HS-27A (cell line): ENCODE results near the gene MTA2.
"Not testable (repeated sequence)": the region's sequence is repeated elsewhere in the genome, so short reads cannot be mapped to it uniquely, and the experiment has no call there.

Experiments
- DNase-seq: peaks from one replicate; pipeline ENCODE4 v3.0.0-alpha.2; 2012; ENCODE audit warnings: low read depth, missing footprints

MTA2 gene

DNA sequence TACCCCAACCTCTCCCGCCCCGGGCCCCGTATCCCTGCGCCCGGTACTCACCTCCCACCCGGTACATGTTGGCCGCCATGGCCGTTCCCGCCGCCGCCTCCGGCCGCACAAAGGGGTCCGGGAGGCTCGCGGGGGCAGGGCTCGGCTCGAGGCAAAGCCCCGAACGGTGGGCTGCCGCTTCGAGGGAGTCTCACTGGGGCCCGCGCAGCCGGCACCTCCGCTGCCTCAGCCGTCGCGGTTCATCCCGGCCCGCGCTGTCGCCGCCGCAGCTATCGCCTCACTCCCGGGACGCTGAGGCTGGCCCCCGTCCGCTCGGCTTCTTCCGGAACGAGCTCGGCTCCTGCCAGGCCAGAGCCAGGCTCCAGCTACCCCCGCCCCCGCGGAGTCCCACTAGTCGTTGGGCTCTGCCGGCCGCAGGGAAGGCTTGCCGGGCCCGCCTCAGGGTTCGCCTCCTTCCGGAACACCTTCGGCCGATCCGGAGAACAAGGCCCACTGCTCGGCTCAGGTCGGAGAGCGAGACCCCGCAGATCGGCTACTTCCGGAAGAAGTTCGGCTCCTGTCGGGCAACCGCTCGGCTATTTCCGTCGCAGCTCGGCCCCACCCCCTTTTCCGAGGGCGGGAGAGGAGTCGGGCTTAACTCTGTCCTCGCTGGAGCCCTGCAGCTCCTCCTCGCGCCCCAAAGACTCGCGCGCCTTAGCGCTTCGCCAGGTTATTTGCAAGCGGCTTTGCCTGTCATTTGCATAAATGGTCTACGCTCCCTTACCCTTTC, at the start of gene MTA2:
TSS of gene MTA2 (minus strand) at position 494 of the 769 bp plus-strand sequence. CDS start at position 79, 415 bp downstream.
- DNase-seq: peak; percentile 96

DNA sequence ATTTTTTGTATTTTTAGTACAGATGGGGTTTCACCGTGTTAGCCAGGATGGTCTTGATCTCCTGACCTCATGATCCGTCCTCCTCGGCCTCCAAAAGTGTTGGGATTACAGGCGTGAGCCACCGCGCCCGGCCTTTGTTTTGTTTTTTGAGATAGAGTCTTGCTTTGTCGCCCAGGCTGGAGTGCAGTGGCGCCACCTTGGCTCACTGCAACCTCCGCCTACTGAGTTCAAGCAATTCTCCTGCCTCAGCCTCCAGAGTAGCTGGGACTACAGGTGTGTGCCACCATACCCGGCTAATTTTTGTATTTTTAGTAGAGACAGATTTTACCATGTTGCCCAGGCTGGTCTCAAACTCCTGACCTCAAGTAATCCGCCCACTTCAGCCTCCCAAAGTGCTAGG, 48.6 kb upstream of the MTA2 start:
- DNase-seq: not testable (repeated sequence)

DNA sequence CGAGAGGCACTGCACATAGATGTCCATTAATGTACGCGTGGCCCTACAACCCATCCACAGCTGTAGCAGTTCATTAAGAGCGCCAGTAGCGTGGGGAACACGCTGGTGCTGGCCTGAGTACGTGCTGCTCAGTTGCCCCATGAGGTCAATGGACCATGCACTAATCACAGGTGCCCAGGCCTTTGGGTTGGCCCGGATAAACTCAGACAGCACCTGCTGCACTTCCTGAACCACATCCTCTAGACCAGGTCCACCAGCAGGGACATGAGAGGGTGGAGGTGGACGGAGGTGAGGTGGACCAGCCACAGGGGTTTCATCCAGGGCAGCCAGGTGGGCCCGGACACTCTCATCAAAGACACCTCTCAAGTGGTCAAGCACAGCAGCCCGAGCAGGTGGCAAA, 47.8 kb upstream of the MTA2 start:
- DNase-seq: no peak

DNA sequence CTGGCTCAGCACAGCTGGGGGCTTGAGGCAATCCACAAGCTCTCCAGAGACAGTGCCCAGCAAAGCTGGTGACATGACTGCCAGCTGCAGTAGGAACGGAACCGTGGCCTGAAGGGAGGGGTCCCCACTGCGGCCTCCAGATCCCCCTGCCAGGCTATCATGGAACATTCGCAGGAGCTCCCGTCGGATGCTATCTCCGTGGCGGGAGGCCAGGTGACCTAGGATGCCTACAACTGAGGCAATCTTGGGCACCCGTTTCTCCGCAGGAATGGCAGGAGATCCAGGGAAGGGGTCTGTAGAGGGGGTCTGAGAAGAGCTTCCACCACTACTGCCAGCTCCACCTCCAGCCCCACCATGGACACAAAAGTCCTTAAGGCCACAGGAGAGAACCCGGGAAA, 47.3 kb upstream of the MTA2 start:
- no peak for DNase-seq

DNA sequence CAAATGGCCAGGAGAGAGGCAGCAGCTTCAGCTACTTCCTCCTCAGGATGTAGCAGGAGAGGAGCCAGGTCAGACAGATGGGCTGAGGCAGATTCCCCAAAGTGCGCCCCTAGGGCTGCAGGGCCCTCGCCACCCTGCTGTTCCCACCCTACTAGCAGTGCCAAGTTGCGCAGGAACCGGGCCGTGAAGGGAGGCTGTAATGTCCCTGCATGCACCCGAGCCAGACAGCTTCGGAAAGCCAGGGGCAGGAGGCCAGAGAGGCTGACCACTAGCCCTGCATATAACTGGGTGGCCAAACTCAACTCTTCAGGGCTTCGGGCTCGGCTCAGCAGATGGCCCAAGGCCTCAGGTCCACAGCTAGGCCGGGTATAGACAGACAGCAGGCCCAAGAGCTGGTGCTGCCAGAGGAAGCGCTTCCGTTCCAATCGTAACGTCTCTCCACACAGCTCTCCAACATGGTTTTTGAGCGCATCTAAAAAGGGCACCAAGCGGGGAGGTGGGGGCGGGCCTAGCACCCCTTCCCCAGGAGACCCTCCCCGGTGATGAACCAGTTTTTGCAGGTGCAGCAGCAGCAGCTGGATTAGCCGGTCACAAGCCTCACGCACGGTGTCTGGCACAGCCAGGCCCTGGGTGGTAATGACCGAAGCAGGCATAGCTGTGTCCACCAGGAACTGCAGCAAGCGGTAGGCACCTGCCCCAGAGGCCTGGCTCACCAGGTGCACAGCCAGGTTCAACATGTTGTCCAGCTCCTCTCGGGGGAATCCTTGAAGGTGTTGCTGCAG, 46.7 kb upstream of the MTA2 start:
- no peak for DNase-seq

DNA sequence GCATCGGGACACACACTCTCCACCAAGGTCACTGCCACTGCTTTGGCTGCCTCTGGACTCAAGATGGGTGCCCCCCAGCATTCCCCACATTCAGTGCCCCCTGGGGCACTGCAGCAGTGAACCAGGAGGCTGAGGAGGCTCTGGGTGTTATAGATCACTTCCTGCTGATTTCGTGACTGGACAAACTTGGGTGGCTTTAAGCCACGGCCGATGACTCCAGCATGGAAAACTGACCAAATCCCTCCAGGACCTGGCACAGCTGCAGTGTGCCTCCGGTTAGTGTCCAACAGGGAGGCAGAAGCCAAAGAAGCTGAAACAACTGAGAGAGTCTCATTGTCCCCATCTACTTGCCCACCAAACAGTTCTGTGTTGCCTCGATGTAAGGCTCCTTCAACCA, 45.9 kb upstream of the MTA2 start:
- no peak for DNase-seq

DNA sequence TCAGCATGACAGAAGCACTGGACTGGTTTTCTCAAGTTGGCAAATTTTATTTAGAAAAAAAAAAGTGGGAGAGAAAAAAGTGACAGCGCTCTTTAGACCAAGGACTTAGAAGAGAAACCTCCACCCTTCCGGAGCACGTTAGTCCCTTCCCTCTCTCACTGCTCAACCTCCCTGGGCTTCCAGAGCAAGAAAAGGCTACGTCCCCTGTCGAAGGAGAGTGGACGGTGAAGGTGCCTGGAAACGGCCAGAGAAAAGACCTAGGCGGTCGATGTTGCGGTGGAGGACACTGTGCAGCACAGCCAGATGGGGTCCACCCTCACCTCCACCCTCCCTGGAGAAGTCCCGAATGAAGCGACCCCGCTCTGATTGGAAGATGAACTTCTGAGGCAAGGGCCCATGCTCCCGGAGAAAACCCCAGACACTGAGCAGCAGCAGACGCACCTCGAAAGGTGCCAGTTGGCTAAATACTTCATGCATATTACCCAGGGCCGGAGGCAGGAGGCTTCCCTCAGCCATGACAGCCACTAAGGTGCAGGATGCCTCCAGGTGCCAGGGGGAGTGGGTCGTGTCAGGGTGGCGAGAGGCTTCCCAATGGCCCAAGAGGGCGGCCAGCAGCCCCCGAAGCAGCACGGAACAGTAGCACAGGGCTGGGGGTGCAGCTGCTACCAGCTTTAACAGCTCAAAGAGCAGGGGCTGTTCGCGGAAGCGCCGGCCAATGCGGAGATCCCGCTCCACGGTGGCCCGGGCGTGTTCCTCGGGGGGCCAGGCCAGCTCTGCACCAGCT, 45.4 kb upstream of the MTA2 start:
- DNase-seq: no peak

DNA sequence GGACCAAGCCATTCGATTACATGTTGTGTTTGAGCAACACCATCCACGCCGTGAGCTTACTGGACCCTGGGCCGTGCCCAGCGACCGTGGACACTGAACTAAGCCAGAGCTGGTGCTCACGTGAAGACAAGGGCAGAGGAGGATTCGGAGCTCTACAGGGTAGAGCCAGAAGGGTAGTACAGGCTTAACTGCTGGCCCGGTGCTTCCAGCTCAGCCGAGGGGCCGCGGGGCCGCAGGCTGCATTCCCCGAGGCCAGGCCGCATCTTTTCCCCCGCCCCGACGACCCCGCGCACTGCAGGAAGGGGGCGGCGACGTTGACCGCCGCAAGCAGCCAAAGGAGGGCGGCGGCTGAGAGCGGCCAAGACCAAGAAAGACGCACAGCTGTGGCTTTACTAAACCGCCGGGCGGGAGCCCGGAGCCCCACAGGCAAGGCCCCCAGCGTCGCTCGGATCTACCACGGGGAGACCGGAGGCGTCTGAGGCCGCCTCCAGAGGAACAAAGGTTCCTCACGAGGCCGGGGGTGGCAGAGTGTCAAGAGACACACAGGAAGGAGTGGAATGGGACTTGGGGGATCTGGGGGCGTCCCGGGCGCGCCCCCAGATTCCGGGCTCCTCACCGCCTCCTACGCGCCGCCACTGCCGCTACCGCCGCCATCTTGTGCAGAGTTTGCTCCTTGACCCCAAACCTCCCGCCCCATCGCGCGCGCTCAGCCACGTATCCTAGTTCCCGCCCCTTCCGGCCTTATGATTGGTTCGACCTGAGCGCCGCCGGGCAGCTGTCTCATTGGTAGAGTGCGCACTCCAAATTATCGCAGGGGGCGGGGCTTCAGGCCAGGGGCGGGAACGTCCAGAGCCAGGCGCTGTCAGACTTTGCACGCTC, 44.5 kb upstream of the MTA2 start, which contains the start of gene GANAB:
TSS of gene GANAB (minus strand) at position 668 of the 879 bp plus-strand sequence. CDS start at position 654, 14 bp downstream.
- DNase-seq: peak; percentile 95

DNA sequence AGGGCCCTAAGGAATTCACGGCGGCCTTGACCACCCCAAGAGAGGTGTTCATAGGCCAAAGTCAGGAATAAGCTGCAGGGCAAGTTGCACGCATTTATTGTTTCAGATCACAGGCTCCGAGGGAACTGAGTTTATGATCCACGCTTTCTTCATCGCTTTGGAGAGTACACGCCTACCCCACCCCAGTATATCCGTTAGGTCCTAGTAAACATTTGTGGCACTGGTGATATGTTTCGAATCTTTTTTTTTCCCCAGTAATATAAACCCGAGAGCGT, 43.9 kb upstream of the MTA2 start:
- DNase-seq: no peak

DNA sequence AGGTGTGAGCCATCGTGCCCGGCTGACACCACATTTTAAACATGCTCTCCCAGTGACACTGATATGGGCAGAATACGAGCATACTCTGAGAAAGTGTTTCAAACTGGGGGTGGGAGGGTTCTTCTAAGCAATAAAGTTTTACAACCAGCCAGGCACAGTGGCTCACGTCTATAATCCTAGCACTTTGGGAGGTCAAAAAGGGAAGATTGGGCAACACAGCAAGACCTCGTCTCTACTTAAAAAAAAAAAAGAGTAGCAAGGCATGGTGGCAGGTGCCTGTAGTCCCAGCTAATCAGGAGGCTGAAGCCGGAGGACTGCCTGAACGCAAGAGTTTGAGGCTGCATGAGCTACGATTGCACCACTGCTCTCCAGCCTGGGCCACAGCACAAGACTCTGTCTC, 42.6 kb upstream of the MTA2 start:
- DNase-seq: no peak

DNA sequence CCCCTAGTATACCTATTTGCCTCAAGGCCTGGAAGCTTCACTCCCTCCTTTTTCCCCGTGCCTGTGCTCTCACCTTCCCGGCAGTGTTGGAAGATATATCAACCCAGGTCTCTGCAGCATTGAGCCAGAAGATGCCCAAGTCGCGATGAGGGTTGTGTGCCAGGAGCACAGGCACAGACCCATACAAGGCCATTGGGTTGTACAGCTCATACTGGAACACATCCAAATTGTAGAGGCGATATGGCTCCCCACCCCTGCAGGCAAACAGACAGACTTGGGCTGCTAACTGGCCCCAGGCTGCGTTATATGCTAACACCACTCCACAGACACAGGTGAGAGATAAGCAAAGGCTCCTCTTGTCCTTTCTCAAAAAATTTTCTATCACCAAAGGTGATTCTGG, 30.8 kb upstream of the MTA2 start:
- DNase-seq: no peak

DNA sequence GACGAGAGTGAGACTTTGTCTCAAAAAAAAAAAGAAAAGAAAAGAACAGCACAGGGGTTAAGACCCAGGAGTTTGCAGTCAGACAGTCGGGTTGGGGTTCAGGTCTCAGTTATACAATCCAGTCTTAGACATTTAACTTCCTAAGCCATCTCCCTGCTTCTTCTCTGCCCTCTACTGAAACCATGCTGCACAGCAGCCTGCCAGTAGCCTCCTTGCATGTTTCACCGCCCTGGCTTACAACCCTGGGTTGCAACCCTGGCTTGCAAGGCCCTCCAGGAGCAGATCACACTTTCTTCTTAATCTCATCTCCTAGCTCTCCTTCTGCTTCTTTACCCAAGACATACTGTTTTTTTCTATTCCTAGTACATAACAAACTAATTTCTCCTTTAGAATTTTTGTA, 26.0 kb upstream of the MTA2 start:
- no peak for DNase-seq

DNA sequence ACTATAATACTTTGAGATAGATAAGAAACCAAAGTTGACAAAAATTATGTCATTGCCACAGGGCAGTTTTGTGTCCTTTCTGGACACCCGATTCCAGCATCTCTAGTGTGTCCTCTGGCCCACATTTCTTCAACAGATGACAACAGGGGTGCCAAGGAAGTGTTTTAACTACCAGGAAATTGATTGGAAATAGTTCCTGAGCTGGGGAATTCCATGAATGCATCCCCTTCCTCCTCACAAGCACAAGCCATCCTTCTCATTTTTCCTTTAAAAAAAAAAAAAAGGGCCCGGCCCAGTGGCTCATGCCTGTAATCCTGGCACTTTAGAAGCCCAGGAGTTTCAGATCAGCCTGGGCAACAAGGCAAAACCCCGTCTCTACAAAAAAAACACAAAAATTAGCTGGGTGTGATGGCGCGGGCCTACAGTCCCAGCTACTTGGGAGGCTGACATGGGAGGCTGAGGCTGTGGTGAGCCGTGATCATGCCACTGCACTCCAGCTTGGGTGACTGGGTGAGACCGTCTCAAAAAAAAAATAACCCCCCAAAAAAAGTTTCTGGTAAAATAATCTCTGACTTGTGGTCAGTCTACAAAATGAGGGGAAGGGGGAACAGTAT, 20.9 kb upstream of the MTA2 start:
- DNase-seq: no peak

DNA sequence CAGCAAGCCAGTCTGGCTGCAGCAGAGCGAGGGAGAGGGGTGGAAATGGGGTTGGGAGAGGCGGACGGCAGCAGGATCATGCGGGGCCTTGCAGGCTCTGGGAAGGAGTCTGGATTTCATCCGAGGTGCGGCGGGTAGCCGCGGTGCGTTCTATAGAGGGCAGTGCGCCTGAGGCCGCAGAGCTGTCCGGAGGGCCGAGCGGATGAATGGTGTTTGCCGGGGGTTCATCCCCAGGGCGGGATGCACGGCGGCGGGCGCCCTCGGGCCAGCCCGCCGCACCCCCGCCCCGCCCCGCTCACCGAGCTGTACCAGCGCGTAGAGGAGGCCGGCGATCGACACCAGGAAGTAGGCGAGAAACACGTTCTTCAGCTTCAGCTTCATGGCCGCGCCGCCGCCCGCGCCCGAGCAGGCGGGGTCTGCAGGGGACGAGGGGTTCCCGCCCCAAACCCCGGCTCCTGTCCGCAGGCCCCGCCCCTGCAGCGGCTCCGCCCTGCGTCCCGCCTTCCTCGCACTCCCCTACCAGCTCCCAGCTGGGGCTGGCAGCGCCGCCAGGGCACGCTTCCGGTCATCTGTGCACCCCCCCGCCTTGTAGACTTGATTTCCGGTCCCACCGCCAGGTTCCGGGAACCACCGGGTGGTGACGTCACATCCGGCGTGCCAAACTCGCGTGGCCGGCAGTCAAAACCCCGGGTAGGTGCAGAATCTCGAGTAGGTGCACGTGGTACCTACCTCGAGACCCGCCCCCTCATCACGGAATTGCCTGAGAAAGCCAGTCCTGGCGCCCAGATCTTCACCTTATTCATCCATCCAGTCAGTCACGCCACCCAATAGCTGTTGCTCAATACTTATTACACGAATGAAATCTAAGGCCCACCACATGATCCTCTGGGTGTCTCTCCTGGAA, 20.2 kb upstream of the MTA2 start, which contains the start of gene B3GAT3:
TSS of gene B3GAT3 (minus strand) at position 420 of the 904 bp plus-strand sequence. CDS start at position 381, 39 bp downstream.
- peak; percentile 99 for DNase-seq

DNA sequence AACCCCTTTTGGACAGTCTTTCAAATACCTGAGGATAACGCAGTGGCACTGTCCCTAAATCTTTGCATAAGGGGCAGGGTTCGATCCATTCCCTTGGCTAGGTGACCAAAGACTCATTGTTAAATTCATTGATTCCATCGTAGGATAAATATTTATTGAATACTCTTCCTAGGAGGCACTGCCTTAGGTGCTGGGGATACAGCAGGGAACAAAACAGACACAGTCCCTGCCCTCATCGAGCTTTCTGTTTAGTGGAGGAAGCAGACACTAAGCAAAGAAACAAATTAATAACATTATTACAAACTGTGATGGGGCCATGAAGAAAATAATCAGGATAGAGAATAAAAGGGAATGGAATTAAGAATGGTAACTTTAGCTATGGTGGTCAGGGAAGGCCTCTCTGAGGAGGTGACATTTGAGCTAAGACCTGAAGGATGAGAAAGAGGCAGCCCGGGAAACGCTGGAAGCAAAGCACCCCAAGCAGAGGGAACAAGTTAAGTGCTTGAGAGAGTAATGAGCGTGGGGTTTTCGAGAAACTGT, 19.4 kb upstream of the MTA2 start:
- DNase-seq: no peak

DNA sequence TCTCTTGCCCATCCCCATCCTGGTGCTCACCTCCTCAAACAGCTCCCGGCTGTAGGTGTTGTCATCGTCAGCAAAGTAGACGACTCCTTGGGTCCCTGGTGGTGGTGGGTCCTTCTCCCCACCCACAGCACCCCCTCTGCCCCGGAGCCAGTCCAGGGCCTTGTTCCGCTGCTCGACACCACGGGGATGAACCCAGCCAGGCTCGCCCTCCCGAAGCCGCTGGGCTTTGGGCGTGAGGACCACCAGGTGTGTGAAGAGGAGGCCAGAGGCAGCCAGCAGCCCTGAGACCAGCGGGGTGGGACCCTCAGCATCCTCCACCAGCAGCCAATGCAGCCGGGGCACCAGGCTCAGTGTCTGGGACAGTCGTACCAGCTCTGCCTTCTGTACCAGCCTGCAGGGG, 15.3 kb upstream of the MTA2 start:
- not testable (repeated sequence) for DNase-seq

DNA sequence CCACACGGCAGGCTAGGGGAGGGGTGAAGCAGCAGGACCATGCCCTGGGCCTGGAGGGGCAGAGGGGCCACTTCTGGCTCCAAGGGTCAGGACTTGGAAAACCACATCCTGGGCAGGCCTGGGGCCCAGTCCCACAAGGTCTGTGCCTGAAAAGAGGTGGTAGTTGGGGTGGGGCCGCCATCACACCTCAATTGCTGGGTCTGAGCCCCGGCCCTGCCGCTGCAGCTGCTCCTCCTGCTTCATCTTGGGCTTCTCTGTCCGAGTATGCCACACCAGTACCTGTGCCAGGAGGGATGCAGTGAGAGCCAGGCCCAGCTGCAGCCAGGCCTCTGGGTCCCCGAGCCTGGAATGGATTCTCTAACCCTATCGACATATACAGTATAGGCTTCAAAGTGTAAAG, 13.9 kb upstream of the MTA2 start:
- no peak for DNase-seq

DNA sequence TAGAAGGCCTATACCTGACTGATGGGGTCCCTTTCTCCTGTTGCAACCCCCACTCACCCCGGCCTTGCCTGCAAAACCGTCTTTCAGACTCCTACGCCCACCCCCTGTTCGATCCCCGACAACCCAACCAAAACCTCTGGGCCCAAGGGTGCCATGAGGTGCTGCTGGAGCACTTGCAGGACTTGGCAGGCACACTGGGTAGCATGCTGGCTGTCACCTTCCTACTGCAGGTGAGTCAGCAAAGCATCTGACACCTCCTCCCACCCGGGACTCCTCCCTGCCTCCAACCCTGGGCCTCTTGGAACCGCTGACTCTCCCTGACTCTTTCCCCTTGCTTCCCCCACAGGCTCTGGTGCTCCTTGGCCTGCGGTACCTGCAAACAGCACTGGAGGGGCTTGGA, 12.6 kb upstream of the MTA2 start:
- no peak for DNase-seq

DNA sequence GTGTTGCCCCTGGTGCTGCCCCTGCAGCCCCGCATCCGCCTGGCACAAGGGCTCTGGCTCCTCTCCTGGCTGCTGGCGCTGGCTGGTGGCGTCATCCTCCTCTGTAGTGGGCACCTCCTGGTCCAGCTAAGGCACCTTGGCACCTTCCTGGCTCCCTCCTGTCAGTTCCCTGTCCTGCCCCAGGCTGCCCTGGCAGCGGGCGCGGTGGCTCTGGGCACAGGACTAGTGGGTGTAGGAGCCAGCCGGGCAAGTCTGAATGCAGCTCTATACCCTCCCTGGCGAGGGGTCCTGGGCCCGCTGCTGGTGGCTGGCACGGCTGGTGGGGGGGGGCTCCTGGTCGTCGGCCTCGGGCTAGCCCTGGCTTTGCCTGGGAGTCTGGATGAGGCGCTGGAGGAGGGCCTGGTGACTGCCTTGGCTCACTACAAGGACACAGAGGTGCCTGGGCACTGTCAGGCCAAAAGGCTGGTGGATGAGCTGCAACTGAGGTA, 11.7 kb upstream of the MTA2 start:
- DNase-seq: no peak
